GM21528 (cell line): Measurements from ENCODE around the gene CMTR2.
"Not testable (repeated sequence)": the region's sequence is repeated elsewhere in the genome, so short reads cannot be mapped to it uniquely, and the experiment has no call there.

Experiments
- ATAC-seq: cut with Tn5 transposase; IDR thresholded peaks from one replicate; pipeline ENCODE4 v1.9.1; 2021; ENCODE audit warnings: mild to moderate bottlenecking, moderate library complexity; ENCODE audit not compliant: unreplicated experiment, low FRiP score

The CMTR2 gene

GRCh38 chr16:71288890-71289731, at the start of gene CMTR2:
CMTR2 (minus strand) TSS chr16:71289402; CDS start chr16:71285920, 3,482 bp downstream.
- peak; percentile 96 for ATAC-seq

GRCh38 chr16:71338632-71339031, 49.4 kb upstream of the CMTR2 start:
- no peak for ATAC-seq

DNA sequence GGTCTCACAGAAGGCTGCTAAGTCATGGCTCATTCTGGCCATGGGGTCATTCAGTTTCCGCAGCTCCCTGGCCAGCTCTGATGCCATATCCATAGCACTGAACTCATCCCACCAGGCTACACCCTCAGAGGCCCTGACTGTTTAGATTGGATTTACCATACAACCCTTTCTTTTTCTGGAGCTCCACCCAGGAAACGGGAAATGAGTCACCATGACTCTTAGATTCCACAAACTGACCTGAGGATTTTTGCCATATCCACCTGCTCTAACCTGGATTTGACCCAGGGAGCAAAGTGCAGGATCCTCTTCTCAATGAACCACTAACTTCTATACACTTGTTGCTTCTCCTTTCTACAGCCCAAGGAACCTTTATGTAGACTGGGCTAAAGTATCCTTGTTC, 49.0 kb upstream of the CMTR2 start:
- ATAC-seq = no peak

DNA sequence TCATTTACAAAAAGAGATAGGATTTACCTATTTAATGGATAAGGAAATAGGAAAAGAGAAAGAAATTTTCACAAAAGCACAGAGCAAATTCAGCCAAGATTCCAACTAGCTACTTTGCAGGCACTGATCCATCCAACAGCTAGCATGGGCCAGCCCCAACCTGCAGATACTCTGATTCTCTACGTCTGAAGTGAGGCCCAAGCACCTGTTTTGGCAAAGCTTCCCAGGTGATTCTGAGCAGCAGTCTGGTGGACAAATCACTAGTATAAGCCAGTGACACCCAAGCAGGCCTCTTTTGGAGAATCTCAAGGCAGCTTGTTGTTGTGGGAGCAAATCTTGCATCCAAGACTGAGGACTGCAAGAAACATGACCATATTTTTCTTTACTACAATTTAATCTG, 48.4 kb upstream of the CMTR2 start:
- ATAC-seq = no peak

DNA sequence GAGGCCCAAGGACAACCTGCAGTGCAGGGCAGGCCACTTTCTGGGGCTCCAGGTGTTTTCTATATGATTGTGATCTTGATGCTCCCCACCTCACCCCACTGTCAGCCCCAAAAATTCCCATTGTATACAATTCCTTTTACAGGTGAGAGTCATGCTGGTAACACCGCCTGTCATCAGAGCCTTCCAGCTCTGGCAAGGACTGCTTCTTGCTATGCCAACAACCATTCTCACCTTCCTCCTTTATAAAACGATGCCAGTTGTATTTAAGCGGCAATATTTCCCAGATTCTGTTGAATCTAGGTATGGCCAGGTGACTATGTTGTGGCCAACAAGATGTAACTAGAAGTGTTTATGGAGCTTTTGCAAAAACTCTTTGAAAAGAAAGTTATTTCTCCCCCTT, 38.9 kb upstream of the CMTR2 start:
- no peak for ATAC-seq

GRCh38 chr16:71327720-71328119, 38.5 kb upstream of the CMTR2 start:
- ATAC-seq = no peak

DNA sequence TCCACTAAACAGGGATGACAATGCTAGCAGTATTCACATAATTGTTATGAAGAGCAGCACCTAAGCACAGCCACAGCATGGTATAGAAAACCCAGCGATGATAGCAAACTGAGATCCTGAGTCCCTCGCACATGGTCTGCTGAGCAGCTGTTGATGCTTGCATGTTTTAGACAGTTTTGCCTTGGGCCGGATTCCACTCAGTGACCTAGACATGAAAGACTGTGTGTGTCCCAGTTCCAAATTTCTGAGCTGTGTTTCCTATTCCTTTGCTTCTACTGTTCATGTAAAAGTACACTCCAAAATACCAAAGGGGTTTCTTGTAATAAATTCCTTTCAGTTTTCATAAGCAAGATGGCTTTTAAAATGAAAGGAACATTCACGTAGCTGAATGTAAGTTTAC, 30.8 kb upstream of the CMTR2 start:
- ATAC-seq = no peak

DNA sequence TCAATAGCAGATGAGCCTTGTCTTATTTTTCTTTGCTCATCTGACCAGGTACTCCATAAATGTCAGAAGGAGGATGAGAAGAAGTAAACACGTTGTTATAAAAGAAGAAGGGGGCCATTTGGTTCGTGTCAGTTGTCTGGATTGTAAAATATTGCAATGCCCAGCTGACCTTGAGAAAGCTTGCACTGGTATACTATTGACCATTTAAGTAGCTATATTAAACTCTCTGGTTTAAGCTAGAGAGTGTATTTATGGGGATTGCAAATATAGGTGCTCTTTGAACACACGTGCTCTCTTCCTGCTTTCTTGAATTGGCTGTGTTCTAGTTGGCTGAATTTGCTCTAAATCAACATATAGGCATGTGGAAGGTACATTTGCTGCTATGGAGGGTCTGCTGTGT, 26.1 kb upstream of the CMTR2 start:
- ATAC-seq = no peak

DNA sequence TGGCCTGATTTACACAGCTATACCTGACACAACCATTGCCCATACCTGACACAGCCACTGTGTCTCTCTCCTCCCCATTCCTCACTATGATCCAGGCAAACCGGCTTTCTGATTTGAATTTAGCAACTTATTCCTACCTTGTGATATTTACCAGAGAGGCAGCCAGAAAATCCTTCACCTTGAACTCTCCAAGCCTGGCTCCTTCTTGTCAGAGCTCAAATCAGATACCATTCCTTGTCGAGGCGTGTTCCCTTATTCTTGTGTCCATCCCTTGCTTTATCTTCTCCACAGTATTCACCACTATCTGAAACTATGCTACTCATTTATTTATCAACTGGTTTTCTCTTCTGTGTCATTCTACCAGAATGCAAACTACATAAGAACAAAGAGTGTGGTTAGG, 24.4 kb upstream of the CMTR2 start:
- not testable (repeated sequence) for ATAC-seq

DNA sequence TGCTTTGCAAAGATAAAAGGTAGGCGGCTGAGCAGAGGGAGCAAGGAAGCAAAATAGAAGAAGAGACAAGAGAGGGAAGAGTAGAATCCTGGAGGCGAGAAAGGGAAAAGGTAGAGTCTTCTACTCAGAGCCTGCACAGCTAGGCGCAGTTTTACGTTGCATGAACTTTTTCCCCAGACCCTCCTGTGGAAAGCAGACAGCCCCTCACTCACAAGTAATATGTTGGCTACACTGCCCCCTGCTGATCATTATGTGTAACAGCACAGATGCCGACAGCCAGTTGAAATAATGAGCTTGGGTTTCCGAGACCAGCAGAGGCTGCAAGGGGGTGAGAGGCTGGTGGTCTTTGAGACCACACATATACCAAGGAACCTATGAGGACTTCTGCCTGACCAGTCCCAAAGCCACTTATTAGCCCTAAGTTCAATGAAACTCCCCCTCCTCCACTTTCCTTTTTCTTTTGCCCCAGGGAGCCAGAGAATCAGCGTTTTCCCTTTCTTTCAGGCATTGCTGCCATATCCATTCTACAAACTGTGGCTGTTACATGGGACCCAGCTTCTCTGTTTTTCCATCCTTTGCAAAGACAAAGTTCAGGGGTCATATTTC, 22.5 kb upstream of the CMTR2 start:
- no peak for ATAC-seq

DNA sequence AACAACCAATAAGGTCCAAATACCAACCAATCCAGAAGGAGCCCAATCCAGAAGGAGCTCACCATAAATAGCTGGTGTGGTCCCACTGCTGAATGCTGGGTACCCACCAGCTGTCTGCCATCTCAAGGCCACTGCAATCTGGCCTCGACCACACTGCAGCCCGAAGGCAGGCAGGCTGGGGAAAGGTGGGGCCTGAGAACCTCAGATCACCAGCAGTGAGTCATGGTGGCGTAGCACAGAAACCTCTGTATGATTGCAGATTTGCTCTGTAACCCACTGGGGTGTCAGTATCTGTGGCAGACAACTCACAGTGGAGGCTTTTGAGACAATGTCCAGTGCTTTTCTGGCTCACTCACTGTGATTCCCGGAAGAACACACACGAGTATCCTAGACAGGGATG, 14.7 kb upstream of the CMTR2 start:
- ATAC-seq = no peak

- no peak for ATAC-seq
Measured at GRCh38 chr16:71297341-71297634, 8.1 kb upstream of the CMTR2 start.

GRCh38 chr16:71296584-71297340, 7.6 kb upstream of the CMTR2 start:
- no peak for ATAC-seq

- no peak for ATAC-seq
Measured at GRCh38 chr16:71295950-71296349, 6.7 kb upstream of the CMTR2 start.

GRCh38 chr16:71293919-71294318, 4.7 kb upstream of the CMTR2 start:
- no peak for ATAC-seq

- ATAC-seq = not testable (repeated sequence)
Measured at GRCh38 chr16:71292095-71292494, 2.9 kb upstream of the CMTR2 start.

DNA sequence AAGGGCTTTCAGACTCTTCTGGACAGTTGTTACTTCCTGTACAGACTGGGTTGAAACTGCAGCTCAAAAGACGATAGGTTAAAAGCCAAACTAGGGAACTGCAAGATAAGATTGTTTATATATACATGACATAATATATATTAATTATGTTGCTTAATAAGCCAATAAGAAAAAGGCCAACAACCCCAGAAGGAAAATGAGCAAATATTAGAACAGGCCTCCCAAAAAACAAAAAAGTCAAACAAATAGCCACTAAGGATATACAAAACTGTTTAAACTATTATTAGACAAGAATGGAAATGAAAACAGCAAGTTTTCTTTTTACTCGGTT, 495 bp upstream of the CMTR2 start:
- ATAC-seq = no peak

- no peak for ATAC-seq
Measured at GRCh38 chr16:71288570-71288889, 672 bp downstream of the CMTR2 start.

DNA sequence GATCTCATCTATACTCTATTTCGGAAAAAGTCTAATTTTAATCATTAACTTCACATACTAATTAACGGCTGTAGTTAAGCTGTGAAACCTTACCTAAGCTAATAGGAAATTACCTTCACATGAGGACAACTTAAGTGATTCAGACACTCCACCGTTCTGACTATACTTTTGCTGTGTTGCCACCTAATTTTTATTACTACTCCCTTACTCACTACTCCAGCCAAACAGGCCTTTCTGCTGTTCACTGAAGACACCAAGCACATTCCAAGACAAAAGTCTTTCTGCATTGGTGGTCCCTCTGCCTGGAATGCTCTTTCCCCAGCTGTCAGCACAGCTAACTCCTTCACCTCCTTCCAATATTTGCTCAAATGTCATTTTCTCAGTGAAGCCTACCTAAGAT, 1.3 kb downstream of the CMTR2 start:
- no peak for ATAC-seq

DNA sequence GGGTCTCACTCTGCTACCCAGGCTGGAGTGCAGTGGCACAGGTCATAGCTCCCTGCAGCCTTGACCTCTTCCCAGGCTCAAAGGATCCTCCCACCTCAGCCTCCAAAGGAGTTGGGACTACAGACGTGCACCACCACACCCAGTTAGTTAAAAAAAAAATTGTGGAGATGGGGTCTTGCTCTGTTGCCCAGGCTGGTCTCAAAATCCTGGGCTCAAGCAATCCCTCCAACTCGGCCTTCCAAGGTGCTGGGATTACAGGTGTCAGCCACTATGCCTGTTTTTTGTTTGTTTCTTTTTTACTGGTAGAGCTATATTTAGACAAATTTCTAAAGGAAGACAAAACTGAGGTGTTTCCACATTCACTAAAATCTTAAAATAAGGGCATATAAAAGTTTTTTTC, 1.7 kb downstream of the CMTR2 start:
- ATAC-seq = no peak

DNA sequence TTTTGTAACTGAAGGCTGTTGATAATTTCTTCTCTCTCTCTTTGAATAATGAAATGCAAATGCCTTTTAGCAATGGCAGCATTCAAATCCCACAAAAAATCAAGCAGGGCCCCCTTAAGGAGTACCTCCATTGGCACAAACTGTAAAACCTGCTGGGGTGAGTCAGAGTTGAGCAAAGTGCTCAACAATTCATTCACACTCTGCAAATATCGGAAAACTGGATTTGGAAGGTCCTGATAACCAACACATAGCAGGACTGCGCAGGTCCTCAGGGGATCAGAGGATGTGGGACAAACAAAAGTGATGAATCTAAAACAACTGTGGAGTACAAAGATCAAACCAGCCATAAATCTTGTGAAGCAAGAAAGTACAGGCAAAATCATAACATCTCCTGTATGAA, 5.6 kb downstream of the CMTR2 start:
- ATAC-seq = no peak

GRCh38 chr16:71282943-71283342, 6.3 kb downstream of the CMTR2 start:
- ATAC-seq = no peak
